Measurements from ENCODE around the gene TBC1D8. TPM values are rescaled to one million over a fixed set of nuclear protein-coding genes. Genes with fewer than 3 reads are reported as not detected.

Gene TBC1D8
- total and polyA plus RNA-seq, 2 of the 8 experiments (the other 6 are each of a cell fraction or from before 2014, with no cell fraction given): 20.8 to 21.8 TPM

- H3K4me2 ChIP-seq (ENCODE audit: insufficient read depth in 1 of 2, low read depth in 2 of 2, low read length in 2 of 2): no peak overlapping the region
- H3K9ac ChIP-seq (replicated peaks in 1 of 4; ENCODE audit: extremely low read depth in 1 of 4, low read depth in 3 of 4, low read length in 3 of 4): no peak overlapping the region
- no peak overlapping the region for H3K23ac ChIP-seq (ENCODE audit: insufficient read length)
- TF ChIP-seq BRCA1 (IDR thresholded peaks at IDR 0.05; ENCODE audit: low read depth, low read length): no peak
- TF ChIP-seq KDM4A (IDR thresholded peaks at IDR 0.05; ENCODE audit: low read depth, low read length, severe bottlenecking): no peak
- H2BK12ac ChIP-seq (ENCODE audit: low read depth, low read length): no peak overlapping the region
- no peak overlapping the region for H2AFZ ChIP-seq (ENCODE audit: low read length)
- no peaks in the 10 kb centered on the region for H3K27me3 ChIP-seq (replicated peaks in 1 of 4; ENCODE audit: control insufficient read depth in 3 of 4, extremely low read depth in 1 of 4, insufficient read depth in 3 of 4, low read length in 3 of 4)
- FAIRE-seq: no peak
- no peak overlapping the region for H2BK5ac ChIP-seq (ENCODE audit: low read depth, low read length)
- H3K27ac ChIP-seq (ENCODE audit: low read depth, low read length): no peak overlapping the region
- no peak overlapping the region for H3K14ac ChIP-seq (ENCODE audit: insufficient read length)
- H3K79me2 ChIP-seq (ENCODE audit: control insufficient read depth in 1 of 2, insufficient read depth in 2 of 2, low read length in 2 of 2): no peaks in the 10 kb centered on the region
- no peaks in the 10 kb centered on the region for H4K20me1 ChIP-seq (replicated peaks in 1 of 2; ENCODE audit: control insufficient read depth in 1 of 2, insufficient read depth in 2 of 2, low read length in 2 of 2)
- no peaks in the 10 kb centered on the region for H3K79me1 ChIP-seq (ENCODE audit: low read depth, low read length)
- no peak overlapping the region for H3K18ac ChIP-seq (ENCODE audit: extremely low read depth, low read length)
- no peak overlapping the region for H2BK20ac ChIP-seq (ENCODE audit: low read length)
- no peak overlapping the region for H4K91ac ChIP-seq (replicated peaks; ENCODE audit: insufficient read length, low read length)
- no peak overlapping the region for H4K5ac ChIP-seq (ENCODE audit: insufficient read length, low read depth, low read length)
- 90% methylated on average over 16 of the region's 16 CpGs; no CpG with 5 or more reads in 1 of the 2 experiments for WGBS, 2 experiments (ENCODE audit: extremely low coverage in 1 of 2, insufficient coverage in 1 of 2, insufficient read length in 1 of 2, insufficient replicate concordance in 2 of 2, low coverage in 1 of 2, low lambda C conversion rate in 2 of 2, missing lambda C conversion rate in 1 of 2)
- H3K56ac ChIP-seq (replicated peaks; ENCODE audit: insufficient read length, low read depth, low read length): no peak overlapping the region
- no peak overlapping the region for H3K4me3 ChIP-seq (ENCODE audit: extremely low read depth in 1 of 4, insufficient read depth in 2 of 4, low read depth in 3 of 4, low read length in 4 of 4)
- H3K4me1 ChIP-seq (replicated peaks in 1 of 4; ENCODE audit: control insufficient read depth in 3 of 4, insufficient read depth in 4 of 4, low read length in 3 of 4): peaks cover 2 to 9% (median 5%) of the 10 kb centered on the region in 4 experiments; a peak in 5 of 7 replicates
- no peaks in the 10 kb centered on the region for H3K23me2 ChIP-seq (ENCODE audit: low read depth, low read length)
- no peak overlapping the region for H2BK15ac ChIP-seq (ENCODE audit: low read length)
- ChIA-PET POLR2A (ENCODE audit: partially characterized antibody) (interaction anchor here (1.2 to 1.9 kb wide), 4 partner anchors 10 to 20 kb away, joined by 5 to 8 read pairs (median 6); partner anchors contain the start of gene RPL31), CTCF (ENCODE audit: partially characterized antibody) (interaction anchor here (0.7 to 2.8 kb wide), 10 partner anchors 9 to 486 kb away, joined by 3 to 14 read pairs (median 4); no protein-coding TSS in a partner anchor)
- peaks cover 4 to 57% (median 15%) of the 10 kb centered on the region in 4 experiments for H3K36me3 ChIP-seq (ENCODE audit: control insufficient read depth in 2 of 4, insufficient read depth in 4 of 4, low read length in 3 of 4)
- no peak overlapping the region for H4K8ac ChIP-seq (ENCODE audit: extremely low read depth, insufficient read depth, low read length)
- no peak overlapping the region for H2BK120ac ChIP-seq (replicated peaks; ENCODE audit: low read depth, low read length)
- H3K9me3 ChIP-seq (ENCODE audit: insufficient read depth in 2 of 2, low read depth in 1 of 2, low read length in 1 of 2): no peaks in the 10 kb centered on the region
- DNase-seq (ENCODE audit: low read depth in 1 of 2, low spot score in 2 of 2): no peak
- H3K4ac ChIP-seq (replicated peaks; ENCODE audit: insufficient read length, low read depth, low read length): no peak overlapping the region
- H2AK5ac ChIP-seq (ENCODE audit: low read depth, low read length): no peak overlapping the region
These were observed 129.0 kb downstream of the TBC1D8 start for GRCh38 chr2:101022221-101022620.
